ENCODE measurements around the gene KCNQ1.
"Not testable (repeated sequence)": the region's sequence is repeated elsewhere in the genome, so short reads cannot be mapped to it uniquely, and the experiment has no call there.

KCNQ1 gene

DNA sequence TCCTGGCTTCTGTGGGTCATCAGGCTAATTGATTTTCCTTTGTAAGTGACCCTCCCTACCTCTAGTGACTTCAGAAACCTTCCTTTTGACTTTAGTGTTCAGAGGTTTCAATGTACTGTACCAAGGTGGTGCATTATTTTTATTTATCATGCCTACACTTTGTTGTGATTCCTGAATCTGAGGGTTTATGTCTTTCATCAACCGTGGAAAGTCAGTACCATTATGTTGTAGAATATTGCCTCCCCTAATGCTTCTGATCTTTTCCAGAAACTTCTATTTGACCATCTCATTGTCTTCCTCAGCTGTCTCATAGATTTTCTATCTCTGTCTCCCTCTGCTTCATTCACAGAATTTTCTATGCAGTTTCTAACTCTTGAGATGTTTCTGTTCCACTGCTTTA is 149.5 kb downstream of the KCNQ1 start:
- DNase-seq (ENCODE audit: insufficient read length, low spot score): no peak
- no peak for TF ChIP-seq POU2F2 (IDR thresholded peaks at IDR 0.05; ENCODE audit: low read depth, low read length)
- FAIRE-seq: no peak

DNA sequence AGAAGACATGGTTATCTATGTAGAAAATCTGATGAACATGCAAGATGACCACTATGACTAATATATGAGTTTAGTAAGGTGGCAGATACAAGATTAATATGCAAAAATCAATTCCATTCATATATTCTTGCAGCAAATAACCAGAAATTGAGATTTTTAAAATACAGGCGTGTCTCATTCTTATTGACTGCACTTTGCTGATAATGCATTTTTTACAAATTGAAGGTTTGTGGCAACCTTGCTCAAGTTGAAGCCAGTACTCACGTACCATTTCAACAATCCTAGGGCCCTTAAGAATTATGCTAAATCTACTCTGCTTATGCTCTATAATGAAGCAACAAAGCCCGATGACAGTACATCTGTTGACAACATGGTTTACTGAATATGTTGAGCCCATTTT is 150.4 kb downstream of the KCNQ1 start:
- DNase-seq (ENCODE audit: insufficient read length, low spot score): no peak
- no peak for FAIRE-seq

DNA sequence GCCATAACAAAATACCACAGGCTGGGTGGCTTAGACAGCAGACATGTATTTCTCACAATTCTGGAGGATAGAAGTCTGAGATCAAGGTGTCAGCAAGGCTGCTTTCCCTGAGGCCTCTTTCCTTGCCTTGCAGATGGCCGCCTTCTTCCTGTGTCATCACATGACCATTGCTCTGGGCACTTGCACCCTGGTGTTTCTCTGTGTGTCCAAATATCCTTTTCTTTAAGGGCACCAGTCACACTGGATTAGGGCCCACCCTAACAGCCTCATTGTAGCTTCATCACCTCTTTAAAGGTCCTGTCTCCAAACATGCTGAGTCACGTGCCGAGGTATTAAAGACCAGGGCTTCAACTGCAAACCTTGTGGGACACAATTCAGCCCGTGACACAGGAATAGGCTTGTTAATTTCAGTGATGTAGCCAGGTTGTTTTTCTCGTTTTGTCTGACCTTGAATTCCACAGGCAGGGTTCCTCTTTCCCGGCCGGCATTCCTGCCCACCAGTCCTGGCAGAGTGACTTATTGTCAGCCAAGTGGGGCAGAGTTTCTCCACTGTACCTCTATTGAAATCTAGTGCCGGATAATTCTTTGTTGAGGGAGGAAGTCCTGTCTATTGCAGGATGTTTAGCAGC is 154.9 kb downstream of the KCNQ1 start:
- TF ChIP-seq POLR2A (IDR thresholded peaks at IDR 0.05; ENCODE audit: low read depth, low read length) (no peak), SPI1 (IDR thresholded peaks at IDR 0.05; ENCODE audit: low read depth, low read length) (no peak), TAF1 (IDR thresholded peaks at IDR 0.05; ENCODE audit: low read depth, low read length) (no peak), POU2F2 (IDR thresholded peaks at IDR 0.05; ENCODE audit: low read depth, low read length) (no peak), PAX5 (IDR thresholded peaks at IDR 0.05; ENCODE audit: insufficient read depth, low read length, severe bottlenecking) (no peak), POLR2AphosphoS5 (IDR thresholded peaks at IDR 0.05; ENCODE audit: low read depth, low read length) (no peak)
- DNase-seq (ENCODE audit: insufficient read length, low spot score) (no peak), FAIRE-seq (no peak)

More for the DNA sequence above, 150.4 kb downstream of the KCNQ1 start:
- TF ChIP-seq SPI1 (IDR thresholded peaks at IDR 0.05; ENCODE audit: low read depth, low read length): no peak
- no peak for TF ChIP-seq TAF1 (IDR thresholded peaks at IDR 0.05; ENCODE audit: low read depth, low read length)
- TF ChIP-seq POLR2AphosphoS5 (IDR thresholded peaks at IDR 0.05; ENCODE audit: low read depth, low read length): no peak
- TF ChIP-seq PAX5 (IDR thresholded peaks at IDR 0.05; ENCODE audit: insufficient read depth, low read length, severe bottlenecking): no peak
- TF ChIP-seq POU2F2 (IDR thresholded peaks at IDR 0.05; ENCODE audit: low read depth, low read length): no peak
- no peak for TF ChIP-seq POLR2A (IDR thresholded peaks at IDR 0.05; ENCODE audit: low read depth, low read length)

DNA sequence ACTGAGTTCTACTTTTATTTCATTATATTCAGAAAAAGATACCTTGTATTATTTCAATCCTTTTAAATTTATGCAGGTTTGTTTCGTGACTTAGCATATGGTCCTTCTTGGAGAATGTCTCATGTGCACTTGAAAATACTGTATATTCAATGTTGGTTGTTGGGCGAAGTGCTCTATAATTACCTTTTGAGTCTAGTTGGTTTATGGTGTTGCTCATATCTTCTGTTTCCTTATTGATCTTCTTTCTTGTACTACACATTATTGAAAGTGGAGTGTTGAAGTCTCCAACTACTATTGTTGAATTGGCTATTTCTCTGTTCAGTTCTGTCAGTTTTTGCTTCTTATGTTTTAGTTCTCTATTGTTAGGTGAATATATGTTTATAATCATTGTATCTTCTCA is 164.5 kb downstream of the KCNQ1 start:
- no peak for DNase-seq (ENCODE audit: insufficient read length, low spot score)
- no peak for FAIRE-seq
- no peak for TF ChIP-seq POU2F2 (IDR thresholded peaks at IDR 0.05; ENCODE audit: low read depth, low read length)

DNA sequence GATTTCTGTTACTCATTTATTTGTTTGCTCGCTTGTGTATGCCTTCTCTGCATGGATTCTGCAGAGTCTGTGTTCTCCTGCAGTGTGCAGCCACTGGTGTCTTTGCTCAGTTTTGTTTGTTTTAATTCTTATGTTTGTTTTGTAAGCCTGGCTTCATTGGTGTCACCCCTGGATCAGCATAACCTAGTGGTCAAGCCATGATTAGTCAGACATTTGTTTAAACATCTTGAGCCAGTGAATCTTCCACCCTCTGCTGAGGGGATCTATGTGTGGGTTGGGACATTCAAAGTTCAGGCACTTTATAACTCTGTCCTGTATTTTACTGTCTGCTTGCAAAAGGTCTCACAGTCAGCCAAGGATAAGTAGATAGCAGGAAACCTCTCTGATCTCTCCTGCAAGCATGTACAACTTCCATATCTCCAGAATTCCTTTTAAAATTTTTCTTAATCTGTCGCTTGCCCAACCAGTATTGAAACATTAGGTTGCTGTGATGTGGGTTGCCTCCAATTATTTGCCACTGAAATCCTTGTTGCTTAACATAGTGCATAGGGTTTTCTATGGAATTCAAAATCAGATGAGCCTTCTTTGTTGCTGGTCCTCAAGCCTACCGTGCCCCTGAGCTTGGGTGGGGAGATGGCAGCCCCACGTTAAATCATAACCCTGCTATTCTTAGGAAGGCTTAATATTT is 168.2 kb downstream of the KCNQ1 start:
- TF ChIP-seq POU2F2 (IDR thresholded peaks at IDR 0.05; ENCODE audit: low read depth, low read length) (no peak), TAF1 (IDR thresholded peaks at IDR 0.05; ENCODE audit: low read depth, low read length) (no peak), POLR2AphosphoS5 (IDR thresholded peaks at IDR 0.05; ENCODE audit: low read depth, low read length) (no peak), POLR2A (IDR thresholded peaks at IDR 0.05; ENCODE audit: low read depth, low read length) (no peak), PAX5 (IDR thresholded peaks at IDR 0.05; ENCODE audit: insufficient read depth, low read length, severe bottlenecking) (no peak), SPI1 (IDR thresholded peaks at IDR 0.05; ENCODE audit: low read depth, low read length) (no peak)
- DNase-seq (ENCODE audit: insufficient read length, low spot score) (no peak), FAIRE-seq (no peak)

- TF ChIP-seq POU2F2 (IDR thresholded peaks at IDR 0.05; ENCODE audit: low read depth, low read length) (no peak), SPI1 (IDR thresholded peaks at IDR 0.05; ENCODE audit: low read depth, low read length) (no peak), PAX5 (IDR thresholded peaks at IDR 0.05; ENCODE audit: insufficient read depth, low read length, severe bottlenecking) (no peak), POLR2AphosphoS5 (IDR thresholded peaks at IDR 0.05; ENCODE audit: low read depth, low read length) (no peak), TAF1 (IDR thresholded peaks at IDR 0.05; ENCODE audit: low read depth, low read length) (no peak), POLR2A (IDR thresholded peaks at IDR 0.05; ENCODE audit: low read depth, low read length) (no peak)
- no peak for FAIRE-seq
- DNase-seq (ENCODE audit: insufficient read length, low spot score): no peak
These were observed 177.1 kb downstream of the KCNQ1 start for GRCh38 chr11:2621894-2622293.

DNA sequence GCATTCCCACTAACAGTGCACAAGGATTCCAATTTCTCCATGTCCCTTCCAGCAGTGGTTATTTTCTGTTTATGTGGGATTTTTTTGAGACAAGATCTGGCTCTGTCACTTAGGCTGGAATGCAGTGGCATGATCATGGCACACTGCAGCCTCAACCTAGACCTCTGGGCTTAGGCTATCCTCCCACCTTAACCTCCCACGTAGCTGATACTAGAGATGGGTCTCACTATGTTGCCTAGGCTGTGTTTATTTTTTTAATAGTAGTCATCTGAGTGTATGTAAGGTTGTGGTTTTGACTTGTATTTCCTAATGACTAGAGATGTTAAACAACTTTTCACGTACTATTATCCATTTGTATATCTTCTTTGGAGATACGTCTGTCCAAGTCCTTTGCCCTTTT is 180.4 kb downstream of the KCNQ1 start:
- no peak for TF ChIP-seq TAF1 (IDR thresholded peaks at IDR 0.05; ENCODE audit: low read depth, low read length)
- TF ChIP-seq PAX5 (IDR thresholded peaks at IDR 0.05; ENCODE audit: insufficient read depth, low read length, severe bottlenecking): no peak
- no peak for TF ChIP-seq POLR2AphosphoS5 (IDR thresholded peaks at IDR 0.05; ENCODE audit: low read depth, low read length)
- TF ChIP-seq POU2F2 (IDR thresholded peaks at IDR 0.05; ENCODE audit: low read depth, low read length): no peak
- TF ChIP-seq POLR2A (IDR thresholded peaks at IDR 0.05; ENCODE audit: low read depth, low read length): no peak
- no peak for TF ChIP-seq SPI1 (IDR thresholded peaks at IDR 0.05; ENCODE audit: low read depth, low read length)
- DNase-seq (ENCODE audit: insufficient read length, low spot score) (no peak), FAIRE-seq (no peak)

DNA sequence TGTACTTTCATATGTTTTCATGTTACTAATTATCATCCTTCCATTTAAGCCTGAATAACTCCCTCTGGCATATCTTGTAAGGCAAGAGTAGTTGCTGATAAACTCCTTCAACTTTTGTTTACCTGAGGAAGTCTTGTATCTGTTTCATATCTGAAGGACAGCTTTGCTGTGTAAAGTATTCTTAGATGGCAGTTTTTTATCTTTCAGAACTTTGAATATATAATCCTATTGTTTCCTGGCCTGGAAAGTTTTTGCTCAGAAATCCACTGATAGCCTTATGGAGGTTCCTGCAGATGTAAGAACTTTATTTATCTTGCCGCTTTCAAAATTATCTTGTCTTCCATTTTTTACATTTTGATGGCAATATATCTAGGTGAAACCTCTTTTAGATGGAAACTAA is 185.9 kb downstream of the KCNQ1 start:
- DNase-seq (ENCODE audit: insufficient read length, low spot score) (no peak), FAIRE-seq (no peak)
- TF ChIP-seq SPI1 (IDR thresholded peaks at IDR 0.05; ENCODE audit: low read depth, low read length) (no peak), POU2F2 (IDR thresholded peaks at IDR 0.05; ENCODE audit: low read depth, low read length) (no peak), PAX5 (IDR thresholded peaks at IDR 0.05; ENCODE audit: insufficient read depth, low read length, severe bottlenecking) (no peak), POLR2A (IDR thresholded peaks at IDR 0.05; ENCODE audit: low read depth, low read length) (no peak), POLR2AphosphoS5 (IDR thresholded peaks at IDR 0.05; ENCODE audit: low read depth, low read length) (no peak), TAF1 (IDR thresholded peaks at IDR 0.05; ENCODE audit: low read depth, low read length) (no peak)

DNA sequence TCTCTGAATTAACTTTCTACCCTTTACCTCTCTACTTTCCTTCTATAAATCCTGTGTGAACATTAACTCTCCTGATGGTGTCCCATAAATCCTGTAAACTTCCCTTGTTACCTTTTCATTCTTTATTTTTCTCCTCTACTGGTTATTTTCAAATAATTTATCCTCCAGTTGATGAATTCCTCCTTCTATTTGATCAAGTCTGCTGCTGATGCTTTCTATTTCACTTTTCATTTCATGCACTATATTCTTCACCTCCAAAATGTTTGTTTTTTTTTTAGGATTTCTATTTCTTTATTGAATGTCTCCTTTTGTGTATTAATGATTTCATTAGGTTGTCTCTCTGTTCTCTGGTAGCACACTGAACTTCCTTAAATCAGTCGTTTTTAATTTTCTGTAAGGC is 186.4 kb downstream of the KCNQ1 start:
- no peak for DNase-seq (ENCODE audit: insufficient read length, low spot score)

GRCh38 chr11:2639763-2640162 is 195.0 kb downstream of the KCNQ1 start:
- DNase-seq (ENCODE audit: insufficient read length, low spot score); FAIRE-seq: not testable (repeated sequence)

More for the DNA sequence above, 186.4 kb downstream of the KCNQ1 start:
- FAIRE-seq: no peak
- no peak for TF ChIP-seq POLR2A (IDR thresholded peaks at IDR 0.05; ENCODE audit: low read depth, low read length)
- TF ChIP-seq POLR2AphosphoS5 (IDR thresholded peaks at IDR 0.05; ENCODE audit: low read depth, low read length): no peak
- no peak for TF ChIP-seq SPI1 (IDR thresholded peaks at IDR 0.05; ENCODE audit: low read depth, low read length)
- no peak for TF ChIP-seq TAF1 (IDR thresholded peaks at IDR 0.05; ENCODE audit: low read depth, low read length)
- no peak for TF ChIP-seq POU2F2 (IDR thresholded peaks at IDR 0.05; ENCODE audit: low read depth, low read length)
- no peak for TF ChIP-seq PAX5 (IDR thresholded peaks at IDR 0.05; ENCODE audit: insufficient read depth, low read length, severe bottlenecking)

All from GM12891 (cell line).